Superior temporal gyrus (tissue), 1 donor: ENCODE results near the gene UGCG.
"Not testable (repeated sequence)": the region's sequence is repeated elsewhere in the genome, so short reads cannot be mapped to it uniquely, and the experiment has no call there.

ENCODE experiments used
- DNase-seq: peaks from one replicate; pipeline ENCODE4 v3.0.0-alpha.2; 2016; ENCODE audit errors: extremely low spot score

The UGCG gene

DNA sequence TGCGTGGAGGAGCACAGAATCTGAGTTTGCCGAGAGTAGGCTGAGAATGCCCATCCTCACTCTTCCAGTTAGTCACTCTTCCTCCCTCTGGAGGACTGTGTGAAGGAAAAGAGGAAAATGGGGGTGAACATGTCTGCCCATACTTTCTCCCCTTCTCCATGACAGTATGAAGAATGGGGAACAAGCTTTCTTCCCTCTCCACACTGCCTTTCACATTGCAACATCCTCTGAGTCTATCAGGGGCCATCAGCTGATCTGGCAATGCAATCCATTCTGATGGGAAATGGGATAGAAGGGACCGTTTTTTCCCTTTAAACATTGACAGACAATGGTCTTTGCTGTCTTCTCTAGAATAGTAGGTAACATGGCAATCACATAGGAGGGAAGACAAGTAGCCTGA is 56.8 kb downstream of the UGCG start:
- DNase-seq: no peak

DNA sequence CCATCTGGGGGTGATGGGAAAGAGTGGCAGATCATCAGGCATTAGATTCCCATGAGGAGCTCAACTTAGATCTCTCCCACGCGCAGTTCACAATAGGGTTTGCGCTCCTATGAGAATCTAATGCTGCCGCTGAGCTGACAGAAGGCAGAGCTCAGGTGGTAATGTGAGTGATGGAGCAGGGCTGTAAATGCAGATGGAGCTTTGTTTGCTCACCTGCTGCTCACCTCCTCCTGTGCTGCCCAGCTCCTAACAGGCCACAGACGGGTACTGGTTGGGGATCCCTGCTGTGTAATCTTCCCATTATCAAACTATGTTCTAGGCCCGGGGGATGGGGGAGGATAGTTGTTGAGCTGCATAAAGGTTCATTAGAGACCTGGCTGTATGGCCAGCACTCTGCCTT is 58.4 kb downstream of the UGCG start:
- DNase-seq: no peak

DNA sequence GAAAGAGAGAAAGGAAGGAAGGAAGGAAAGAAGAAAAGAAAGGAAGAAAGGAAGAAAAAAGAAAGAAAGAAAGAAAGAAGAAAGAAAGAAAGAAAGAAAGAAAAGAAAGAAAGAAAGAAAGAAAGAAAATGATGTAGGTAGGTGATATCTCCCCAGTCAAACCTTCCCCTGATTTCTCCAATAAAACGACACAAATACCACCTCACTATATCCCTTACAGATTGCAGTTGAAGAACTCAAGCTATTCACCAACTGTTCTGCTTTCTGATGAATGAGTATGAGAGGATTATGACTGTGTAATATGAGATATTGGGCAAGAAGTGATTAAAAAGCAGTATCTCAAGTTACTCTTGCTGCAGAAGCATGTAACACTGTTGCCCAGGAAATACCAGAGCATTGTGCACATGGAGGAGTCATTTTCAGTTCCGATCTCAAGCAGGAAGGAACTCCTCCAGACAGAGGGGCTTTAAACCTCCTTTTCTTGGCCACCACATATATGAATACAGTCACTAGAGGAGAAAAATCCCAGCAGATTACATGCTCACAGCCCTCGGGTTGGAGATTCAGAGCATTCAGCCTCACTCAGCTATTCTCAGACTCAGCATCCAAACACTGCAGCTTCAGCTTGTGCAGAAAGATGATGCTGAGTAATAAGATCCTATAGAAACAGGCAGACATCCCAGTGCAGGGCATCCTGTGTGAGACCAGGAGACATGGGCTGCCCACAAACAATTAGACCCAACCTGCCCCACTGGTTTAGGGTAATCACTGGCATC is 61.4 kb downstream of the UGCG start:
- DNase-seq: peak; percentile 53

DNA sequence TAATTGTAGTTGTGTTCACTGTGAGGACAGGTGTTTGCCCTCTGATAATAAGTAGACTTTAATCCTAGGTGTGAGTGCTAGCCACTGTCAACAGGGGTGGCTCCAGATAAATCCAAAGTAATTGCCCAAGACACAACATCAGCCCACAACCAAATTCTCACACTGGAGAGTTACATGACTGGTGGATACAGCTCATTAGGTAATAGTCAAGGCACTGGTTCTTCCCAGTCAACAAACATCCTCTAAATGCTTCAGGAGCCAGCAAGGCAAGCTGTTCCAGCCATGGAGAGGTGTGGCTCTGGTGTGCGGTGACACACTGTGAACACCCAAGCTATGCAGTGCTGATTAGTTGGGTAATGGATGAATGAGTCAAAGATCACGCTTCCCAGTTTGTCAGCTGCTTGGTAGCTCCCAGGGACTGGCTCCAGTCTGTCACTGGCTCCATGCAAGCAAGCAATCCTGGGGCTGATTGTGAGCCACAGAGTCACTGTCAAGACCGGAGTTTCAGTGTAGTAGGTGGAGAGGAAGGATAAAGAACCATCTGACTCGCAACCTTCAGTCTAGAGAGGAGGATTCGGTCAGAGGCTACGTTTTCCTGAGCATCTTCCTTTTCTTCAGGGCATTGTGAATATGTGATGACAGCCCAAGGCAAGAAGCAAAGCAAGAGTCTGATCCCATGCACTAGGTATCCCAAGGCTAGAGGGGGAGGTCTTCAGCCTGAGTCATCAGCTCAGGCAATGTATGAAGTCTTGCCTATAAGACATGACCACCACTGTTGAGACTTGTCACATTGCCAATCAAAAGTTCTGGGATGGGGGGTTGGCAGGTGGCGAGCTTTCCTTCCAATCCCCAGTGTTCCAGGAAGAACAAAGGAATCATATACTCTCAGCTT is 63.1 kb downstream of the UGCG start:
- no peak for DNase-seq

DNA sequence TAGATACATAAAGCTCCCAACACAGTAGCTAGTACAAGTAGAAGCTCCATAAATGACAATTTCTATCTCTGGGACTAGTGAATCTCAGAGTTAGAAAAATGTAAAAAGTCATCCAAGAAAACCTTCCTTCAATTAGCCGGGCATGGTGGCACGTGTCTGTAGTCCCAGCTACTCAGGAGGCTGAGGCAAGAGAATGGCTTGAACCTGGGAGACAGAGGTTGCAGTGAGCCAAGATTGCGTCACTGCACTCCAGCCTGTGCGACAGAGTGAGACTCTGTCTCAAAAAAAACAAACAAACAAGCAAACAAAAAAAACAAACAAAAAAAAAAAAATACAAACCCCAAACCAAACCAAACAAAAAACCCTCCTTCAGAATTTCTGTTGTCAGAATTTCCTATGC is 63.9 kb downstream of the UGCG start:
- not testable (repeated sequence) for DNase-seq

DNA sequence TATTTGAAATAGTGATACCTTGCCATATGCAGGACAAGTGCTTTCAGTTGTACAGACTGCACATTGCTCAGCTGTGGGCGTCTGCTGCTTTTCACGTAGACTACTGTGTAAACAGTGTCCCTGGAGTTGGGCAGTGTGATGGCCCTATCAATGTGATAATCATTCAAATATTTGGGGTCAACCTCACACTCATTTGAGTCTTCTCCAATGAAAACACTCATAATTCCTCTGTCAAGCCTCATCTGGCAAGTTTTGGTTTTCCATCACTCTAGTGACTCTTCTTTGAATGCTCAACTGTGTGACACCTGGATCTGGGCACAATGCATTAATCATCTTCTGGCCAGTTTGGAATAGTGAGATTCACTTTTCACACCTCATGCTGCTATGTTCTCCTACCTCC is 64.4 kb downstream of the UGCG start:
- no peak for DNase-seq

DNA sequence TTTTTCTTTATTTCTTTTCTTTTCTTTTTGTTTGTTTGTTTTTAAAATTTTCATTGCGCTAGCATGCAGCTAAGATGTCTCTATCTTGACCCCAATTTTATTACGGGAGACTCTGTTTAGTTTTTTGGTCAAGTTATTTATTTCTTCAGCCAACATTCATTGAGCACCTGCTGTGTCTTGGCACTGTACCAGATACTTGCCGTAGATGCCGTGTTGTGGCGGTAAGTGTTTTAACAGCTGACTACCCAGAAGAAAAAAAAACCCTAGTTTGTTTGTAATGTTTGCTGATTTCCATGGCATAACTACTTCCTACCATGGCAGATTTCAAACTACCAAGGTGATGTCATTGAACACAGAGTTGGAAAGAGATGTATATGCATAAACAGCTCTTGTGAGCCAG is 65.0 kb downstream of the UGCG start:
- no peak for DNase-seq

DNA sequence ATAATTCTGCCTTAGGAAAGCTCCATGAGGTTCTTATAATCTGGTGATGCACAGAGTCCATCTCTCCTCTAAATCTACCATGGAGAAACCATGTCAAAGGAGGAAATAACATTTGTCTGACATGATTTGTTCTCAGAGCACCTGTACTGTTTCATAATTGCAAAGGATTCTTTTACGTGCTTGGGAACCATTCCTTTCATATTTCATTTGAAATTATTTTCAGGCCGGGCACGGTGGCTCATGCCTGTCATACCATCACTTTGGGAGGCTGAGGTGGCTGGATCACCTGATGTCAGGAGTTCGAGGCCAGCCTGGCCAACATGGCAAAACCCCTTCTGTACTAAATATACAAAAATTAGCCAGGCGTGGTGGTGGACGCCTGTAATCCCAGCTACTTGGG is 65.4 kb downstream of the UGCG start:
- no peak for DNase-seq

DNA sequence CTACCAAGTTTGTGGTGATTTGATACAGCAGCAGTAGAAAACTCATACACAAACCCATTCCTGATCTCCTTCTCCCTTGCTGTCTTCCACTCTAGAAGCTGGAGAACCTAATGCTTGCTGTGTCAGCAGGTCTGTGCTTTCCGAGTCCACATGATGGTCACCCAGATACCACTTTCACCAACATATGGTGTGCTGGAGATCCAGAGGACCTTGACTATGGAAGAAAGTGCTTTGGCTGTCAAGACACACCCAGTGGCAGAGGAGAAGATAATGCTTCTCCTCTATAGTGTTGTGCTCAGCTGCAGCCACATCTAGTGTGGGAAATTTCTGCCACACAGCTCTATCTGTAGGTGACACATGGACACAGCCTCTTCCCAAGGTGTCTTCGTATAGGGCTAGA is 67.4 kb downstream of the UGCG start:
- DNase-seq: no peak

DNA sequence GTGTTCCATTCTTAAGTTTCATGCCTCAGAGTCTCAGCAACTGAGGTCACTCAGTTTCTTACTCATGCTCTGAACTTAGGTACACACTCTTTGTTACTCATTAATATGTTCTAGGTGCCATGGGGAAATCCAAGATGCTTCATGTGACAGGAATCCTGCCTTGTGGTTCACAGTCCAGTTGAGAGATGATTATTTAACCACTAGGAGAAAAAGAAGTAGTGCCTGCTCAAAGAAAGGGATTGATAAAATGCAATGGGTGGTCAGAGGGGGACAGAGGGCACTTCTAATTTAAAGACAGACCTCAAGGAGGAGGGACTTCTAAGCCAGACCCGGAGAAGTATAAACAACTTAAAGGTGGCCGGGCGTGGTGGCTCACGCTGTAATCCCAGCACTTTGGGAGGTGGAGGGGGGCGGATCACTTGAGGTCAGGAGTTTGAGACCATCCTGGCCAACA is 69.0 kb downstream of the UGCG start:
- no peak for DNase-seq

DNA sequence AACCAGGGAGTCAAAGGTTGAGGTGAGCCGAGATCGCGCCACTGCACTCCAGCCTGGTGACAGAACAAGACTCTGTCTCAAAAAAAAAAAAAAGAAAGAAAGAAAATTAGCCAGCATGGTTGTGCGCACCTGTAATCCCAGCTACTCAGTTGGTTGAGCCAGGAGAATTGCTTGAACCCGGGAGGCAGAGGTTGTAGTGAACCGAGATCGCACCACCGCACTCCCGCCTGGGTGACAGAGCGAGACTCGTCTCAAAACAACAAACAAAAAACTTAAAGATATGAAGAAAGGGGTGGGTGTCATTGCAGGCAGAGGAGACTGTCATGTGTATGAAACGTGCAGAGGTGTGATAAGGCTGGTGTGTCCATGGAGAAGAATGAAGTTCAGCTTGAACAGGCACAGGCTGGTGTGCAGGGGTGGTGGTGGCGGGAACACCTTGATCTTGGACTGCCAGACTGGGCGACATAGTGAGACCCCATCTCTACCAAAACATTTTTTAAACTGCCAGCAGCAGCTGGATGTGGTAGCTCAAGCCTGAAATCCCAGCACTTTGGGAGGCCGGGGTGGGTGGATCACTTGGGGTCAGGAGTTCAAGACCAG is 69.6 kb downstream of the UGCG start:
- no peak for DNase-seq

DNA sequence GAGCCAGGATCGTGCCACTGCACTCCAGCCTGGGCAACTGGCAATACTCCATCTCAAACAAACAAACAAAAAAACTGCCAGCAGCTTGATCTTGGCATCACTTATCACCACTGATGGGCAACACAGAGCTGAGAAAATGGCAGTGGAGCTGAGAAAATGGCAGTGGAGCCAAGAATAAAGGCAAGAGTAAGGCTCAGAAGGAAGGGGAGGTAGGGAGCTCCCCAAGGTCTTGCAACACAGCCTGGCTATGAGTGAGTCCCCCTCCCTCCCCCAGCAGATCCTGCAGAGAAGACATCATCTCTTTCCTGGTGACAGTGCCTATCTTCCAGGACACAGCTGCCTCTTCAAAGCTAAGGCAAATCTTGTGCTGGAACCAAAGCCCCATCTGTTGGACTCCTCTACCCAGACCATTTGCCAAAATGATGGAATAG is 70.3 kb downstream of the UGCG start:
- DNase-seq: no peak

DNA sequence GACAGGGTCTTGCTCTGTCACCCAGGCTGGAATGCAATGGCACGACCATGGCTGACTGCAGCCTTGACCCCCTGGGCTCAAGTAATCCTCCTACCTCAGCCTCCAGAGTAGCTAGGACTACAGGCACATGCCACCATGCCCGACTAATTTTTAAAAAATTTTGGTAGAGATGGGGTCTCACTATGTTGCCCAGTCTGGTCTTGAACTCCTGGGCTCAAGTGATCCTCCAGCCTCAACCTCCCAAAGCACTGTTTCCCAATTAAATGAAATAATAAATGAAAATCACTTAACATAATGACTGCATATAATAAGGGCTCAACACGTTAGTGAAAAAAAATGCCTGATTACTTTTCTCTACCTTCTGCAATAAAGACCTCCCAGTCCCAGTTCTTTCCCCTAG is 71.0 kb downstream of the UGCG start:
- DNase-seq: no peak

DNA sequence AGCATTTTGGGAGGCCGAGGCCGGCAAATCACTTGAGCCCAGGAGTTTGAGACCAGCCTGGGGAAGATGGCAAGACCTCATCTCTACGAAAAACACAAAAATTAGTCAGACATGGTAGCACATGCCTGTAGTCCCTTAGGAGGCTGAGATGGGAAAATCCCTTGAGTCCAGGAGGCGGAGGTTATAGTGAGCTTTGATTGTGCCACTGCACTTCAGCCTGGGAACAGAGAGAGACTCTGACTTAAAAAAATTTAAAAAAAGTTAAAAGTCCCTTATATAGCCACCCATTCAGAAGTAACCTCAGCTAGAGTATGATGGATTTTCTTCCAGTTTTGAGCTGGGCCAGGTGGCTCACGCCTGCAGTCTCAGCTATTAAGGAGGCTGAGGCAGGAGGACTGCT is 72.4 kb downstream of the UGCG start:
- no peak for DNase-seq

DNA sequence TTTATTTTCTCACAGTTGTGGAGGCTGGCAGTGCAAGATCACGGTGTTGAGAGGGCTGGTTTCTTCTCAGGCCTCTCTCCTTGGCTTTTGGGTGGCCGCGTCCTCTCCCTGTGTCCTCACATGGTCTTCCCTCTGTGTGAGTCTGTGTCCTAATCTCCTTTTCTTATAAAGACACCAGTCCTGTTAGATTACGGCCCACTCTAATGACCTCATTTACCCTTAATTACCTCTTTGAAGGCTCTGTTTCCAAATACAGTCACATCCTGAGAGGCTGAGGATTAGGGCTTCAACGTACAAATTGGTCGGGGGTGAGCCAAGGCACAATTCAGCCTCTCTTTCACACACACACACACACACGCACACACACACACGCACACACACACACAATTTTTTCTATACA is 73.0 kb downstream of the UGCG start:
- no peak for DNase-seq

DNA sequence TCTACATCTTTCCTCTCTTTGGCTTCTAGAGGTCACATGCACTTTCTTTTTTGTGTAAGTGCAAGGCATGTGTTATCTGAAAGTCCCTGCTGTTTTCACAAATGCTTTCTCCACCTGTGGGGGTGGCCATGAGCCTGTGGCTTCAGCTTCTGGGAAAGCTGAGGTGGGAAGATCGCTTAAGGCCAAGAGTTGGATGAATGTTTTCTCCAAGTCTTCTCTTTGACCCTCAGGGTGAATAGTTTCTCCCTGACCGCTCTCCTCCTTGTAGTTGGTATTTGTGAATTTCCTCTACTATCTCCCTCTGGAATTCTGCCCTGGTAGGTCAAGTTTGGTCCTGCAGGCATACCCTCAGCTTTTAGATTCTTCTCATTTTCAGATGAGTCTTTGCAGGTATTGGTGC is 74.2 kb downstream of the UGCG start:
- DNase-seq: no peak

DNA sequence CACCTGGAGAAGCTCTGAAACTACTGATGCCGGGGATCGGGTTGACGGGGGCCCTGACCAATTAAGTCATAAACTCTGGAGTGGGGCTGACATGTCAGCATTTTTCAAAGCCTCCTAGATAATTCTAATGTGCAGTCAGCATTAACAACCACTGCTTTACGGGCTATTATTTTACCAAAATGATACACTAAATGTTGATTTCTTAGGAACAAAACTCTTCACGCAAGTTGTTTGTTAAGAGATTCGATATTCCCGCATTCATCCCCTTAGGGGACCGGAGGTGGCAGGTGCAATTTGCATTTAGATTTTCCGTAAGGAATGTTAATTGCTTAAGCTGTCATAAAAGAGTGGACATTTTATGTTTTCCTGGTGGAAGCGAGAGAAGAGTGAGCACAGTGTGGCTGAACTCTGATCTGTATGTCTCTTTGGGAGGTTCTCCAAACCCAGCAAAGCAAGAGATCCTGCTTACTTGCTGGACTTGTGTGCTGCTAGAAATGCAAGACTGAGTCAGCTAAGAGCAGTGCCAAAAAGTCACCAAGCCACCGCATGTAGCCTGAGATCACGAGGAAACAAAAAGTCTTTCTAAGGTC is 77.6 kb downstream of the UGCG start:
- no peak for DNase-seq

DNA sequence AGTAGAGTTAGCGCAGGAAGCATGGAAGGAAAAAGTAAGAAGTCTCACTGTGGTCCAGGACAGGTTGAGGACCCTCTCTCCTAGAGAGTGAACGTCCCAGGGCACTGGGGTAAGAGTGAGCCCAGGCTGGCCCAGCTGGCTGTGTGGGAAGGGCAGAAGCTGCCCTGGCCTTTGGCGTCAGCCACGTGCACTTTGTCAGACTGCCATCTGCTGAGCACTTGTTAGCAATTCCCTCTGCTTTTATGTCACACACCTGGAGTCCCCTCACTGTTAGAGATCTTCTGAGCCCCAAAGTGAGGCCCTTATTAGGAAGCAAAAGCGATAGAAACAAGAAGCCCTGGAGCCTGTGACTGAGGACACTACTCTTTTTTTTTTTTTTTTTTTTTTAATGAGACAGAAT is 79.1 kb downstream of the UGCG start:
- DNase-seq: no peak

DNA sequence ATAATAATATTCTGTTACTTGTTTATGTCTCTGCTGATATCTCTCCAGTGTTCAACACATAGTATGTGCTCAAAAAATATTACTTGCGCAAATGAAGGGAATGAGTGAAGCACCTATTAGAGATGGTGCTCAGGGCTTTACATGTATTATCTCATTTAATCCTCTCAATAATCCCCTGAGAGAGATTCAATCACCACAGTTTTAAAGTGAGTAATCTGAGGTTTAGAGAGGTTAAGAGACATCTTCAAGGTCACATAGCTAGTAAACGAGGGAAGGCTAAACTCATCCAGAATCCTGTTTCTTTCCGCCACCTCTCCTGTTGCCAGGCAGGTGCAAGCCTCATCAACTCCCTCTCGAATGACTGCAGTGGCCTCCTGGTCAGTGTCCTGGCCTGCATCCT is 82.0 kb downstream of the UGCG start:
- DNase-seq: no peak

DNA sequence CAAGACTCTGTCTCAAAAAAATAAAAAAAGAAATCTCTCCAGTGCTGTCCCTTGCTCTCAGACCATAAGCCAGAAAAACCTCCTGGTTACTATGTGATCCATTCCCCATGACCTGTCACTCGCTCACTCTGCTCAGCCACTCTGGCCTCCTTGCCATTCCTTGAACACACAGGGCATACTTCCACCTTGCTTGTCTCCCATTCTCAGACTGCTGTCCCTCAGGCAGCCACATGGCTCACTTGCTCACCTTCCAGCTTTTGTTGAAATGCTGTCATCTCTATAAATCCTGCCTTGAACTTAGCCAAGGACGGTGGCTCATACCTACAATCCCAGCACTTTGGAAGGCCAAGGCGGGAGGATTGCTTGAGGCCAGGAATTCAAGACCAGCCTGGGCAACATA is 82.9 kb downstream of the UGCG start:
- DNase-seq: no peak

DNA sequence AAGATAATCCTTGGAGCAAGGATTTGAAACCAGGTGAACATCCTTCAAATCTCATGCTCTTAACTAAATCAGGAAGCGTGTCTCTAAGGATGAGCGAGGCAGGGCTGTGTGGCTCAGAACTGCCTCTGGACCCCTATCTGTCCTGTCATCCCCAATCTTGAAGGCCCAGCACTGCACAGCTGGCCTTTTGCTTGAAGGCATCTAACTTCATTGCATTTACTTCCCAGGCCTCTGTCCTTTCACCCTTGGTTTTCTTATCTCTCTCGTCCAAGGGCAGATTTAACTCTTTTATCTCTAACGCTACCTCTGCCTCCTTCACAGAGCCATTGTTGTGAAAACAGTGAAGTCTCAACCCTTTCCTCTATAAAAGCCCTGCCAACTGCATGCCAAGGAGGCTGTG is 83.8 kb downstream of the UGCG start:
- DNase-seq: no peak

DNA sequence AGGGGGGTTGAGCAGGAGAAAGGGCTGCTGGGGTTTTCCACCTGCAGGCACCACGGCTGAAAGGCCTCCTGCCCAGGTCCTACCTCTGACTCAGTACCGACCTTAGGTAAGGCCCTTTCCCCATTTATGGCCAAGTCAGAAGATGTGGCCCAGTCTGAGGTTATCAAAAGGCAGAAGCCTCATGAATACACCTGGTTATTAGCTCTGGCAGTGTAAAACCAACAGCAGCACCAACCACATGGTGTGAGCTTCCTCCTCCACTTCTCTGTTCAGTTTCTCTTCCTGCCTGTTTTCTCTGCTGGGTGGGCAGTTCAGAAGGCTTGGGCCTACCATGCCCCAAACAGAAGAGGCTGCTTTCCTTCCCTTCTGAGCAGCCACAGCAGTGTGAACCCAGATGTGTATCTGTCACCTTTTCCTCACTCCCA is 86.9 kb downstream of the UGCG start:
- DNase-seq: no peak
